Heart right ventricle (tissue), 16 donors: Measurements from ENCODE around the gene ERLEC1. TPM values are rescaled to one million over a fixed set of nuclear protein-coding genes. Genes with fewer than 3 reads are reported as not detected.

Experiments
- ATAC-seq, 8 donors: fragments of 200-7000 bp; cut with Tn5 transposase; one replicate each; pipeline ENCODE4 v1.9.1; 2020; ENCODE audit warnings: mild to moderate bottlenecking in 8 of 8, moderate library complexity in 8 of 8, moderate number of reproducible peaks in 1 of 8
- DNase-seq, 2 donors: peaks; one replicate each; pipeline ENCODE4 v3.0.0-alpha.2; 2020
- H3K27ac ChIP-seq, 10 donors: fragments of 200-600 bp; sonication (generic) in 2 of 10; one replicate each; pipeline versions ENCODE4 v1.5.0 to v1.8.0; 2020 to 2022; ENCODE audit warnings: mild to moderate bottlenecking in 3 of 10
- H3K27me3 ChIP-seq, 7 donors: fragments of 200-600 bp; one replicate each; pipeline ENCODE4 v1.8.0; 2021 to 2022; ENCODE audit warnings: mild to moderate bottlenecking in 2 of 7
- H3K36me3 ChIP-seq, 9 donors: fragments of 200-600 bp; sonication (generic) in 1 of 9; one replicate each; pipeline versions ENCODE4 v1.5.0 to v1.8.0; 2020 to 2022; ENCODE audit warnings: mild to moderate bottlenecking in 2 of 9
- H3K4me1 ChIP-seq, 9 donors: fragments of 200-600 bp; sonication (generic) in 1 of 9; one replicate each; pipeline versions ENCODE4 v1.5.0 to v1.8.0; 2020 to 2022; ENCODE audit warnings: mild to moderate bottlenecking in 4 of 9
- H3K4me3 ChIP-seq, 10 donors: fragments of 200-600 bp; sonication (generic) in 2 of 10; one replicate each; pipeline versions ENCODE4 v1.5.0 to v1.8.0; 2020 to 2022; ENCODE audit warnings: mild to moderate bottlenecking in 7 of 10, moderate library complexity in 2 of 10
- H3K9me3 ChIP-seq, 11 donors: fragments of 200-600 bp in 10 of 11; sonication (generic) in 2 of 11; one replicate each; pipeline versions ENCODE4 v1.5.0 to v1.8.0; 2013 to 2022; ENCODE audit warnings: mild to moderate bottlenecking in 2 of 11, control low read depth in 1 of 11, moderate library complexity in 1 of 11
- WGBS, 2 donors: extraction: QIAGEN DNeasy Blood & Tissue Kit; methylation state at CpG; one replicate each; pipeline ENCODE4 v1.1.7; 2013; ENCODE audit warnings: inconsistent platforms in 1 of 2; 5-methylcytosine and 5-hydroxymethylcytosine counted together
- intact Hi-C, 10 donors: fragments of 100-400 bp; cut with DNase I; formaldehyde crosslinking; loops; one replicate each; pipeline versions ENCODE4 v1.11.1 to v1.14.2; 2022
- polyA plus RNA-seq, 2 donors: library from polyadenylated mRNA; stranded (reverse); fragments of 200-250 nt; gene quantifications; one replicate each; pipeline ENCODE4 v1.2.3, GENCODE V29; 2013
- total RNA-seq, 10 donors: library from RNA; stranded (reverse); fragmentation: NEBNext Ultra II Directional in 3 of 10; extraction: Animal tissue kit (Norgen Biotek cat#: 25700) in 3 of 10; gene quantifications; one replicate each; pipeline versions ENCODE4 v1.2.1 to v1.2.4, GENCODE V29; 2021 to 2023
- TF ChIP-seq, protein P1 (sequence below), 9 donors: fragments of 200-600 bp; sonication (generic) in 2 of 9; IDR thresholded peaks; one replicate each; pipeline versions ENCODE4 v1.5.0 to v1.8.0; 2021 to 2022; ENCODE audit warnings: antibody characterized with exemption in 9 of 9, mild to moderate bottlenecking in 5 of 9, moderate library complexity in 1 of 9
- donor health status: Arrhythmogenic right ventricular cardiomyopathy.
- donor health status: ischemic (EF 13 %, LVEDD 7.1; RV severe dilation, severe dysfunction).
- donor health status: healthy with polysubstance abuse.
- donor health status: DM: no; HTN: yes; CAD: no.
- donor health status: DM: no; HTN: no; CAD: no.
- donor health status: ischemic (EF 25% LVEDD 6.9; RV normal size, moderate dysfunction).
- donor health status: ischemic (EF 25% LVEDD 5.7; RV mildly dilated, moderate dysfunction).
- donor health status: healthy.
- donor health status: DM: yes; HTN: yes; CAD: no.
- donor health status: Ischemic cardiomyopathy.
- donor health status: ischemic (EF 35%, LVEDD 5.7; RV mildly dilated, moderate dysfunction).
- donor health status: nonischemic (EF 11% LVEDD 7.7; RV severe dilation, severe dysfunction).
- donor health status: DM: yes; HTN: yes; CAD: no.
- donor health status: PGD.
- donor health status: ischemic (EF 29% LVEDD 5.4; RV normal size, mild dysfunction).
- donor health status: nonischemic (EF 23%, LVEDD 6.1; RV moderate dilation, normal function).

Gene ERLEC1
- total and polyA plus RNA-seq, 12 donors, result 12.6 to 48.1 (median 37.0) TPM

DNA sequence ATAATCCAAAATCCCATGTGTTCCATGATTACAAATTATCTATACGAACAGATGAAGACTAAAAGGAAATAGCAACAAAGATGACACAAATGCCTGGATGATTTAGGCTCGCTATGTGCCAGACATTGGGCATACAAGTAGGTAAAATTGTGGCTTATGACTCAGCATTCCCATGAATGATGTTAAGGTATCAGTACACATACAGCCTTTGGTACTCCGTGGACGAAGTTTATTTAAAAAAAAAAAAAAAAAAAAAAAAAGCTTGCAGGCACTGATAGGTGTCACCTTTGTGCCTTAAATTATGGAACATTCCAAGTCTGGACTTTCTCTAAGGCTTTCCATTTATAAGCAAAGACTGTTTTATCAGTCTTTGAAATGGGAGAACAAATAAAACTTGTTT is 16.6 kb upstream of the ERLEC1 start:
- ATAC-seq, result no peak
- 76 to 87% methylated on average over 4 of the region's 4 CpGs for WGBS, 2 donors

DNA sequence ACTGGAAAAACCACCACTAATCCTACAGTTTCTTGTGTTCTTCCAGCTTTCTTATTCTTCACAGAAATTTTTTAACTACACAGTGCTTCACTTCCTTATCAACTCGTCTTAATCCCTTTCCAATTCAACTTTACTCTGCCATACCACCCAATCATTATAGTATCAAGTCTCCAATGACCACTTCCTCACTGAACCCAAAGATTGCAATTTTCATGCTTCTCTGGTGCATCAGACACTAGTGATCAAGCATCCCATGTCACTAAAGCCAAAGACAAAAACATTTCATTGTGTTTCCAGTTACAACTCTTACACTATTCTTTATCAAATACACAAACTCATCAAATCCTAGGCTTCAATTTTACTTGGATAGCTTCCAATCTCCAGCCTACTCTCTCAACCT is 9.7 kb upstream of the ERLEC1 start:
- H3K9me3 ChIP-seq, result no peaks in the 10 kb centered on the region
- no peaks in the 10 kb centered on the region for H3K4me1 ChIP-seq
- no peak overlapping the region for H3K4me3 ChIP-seq
- intact Hi-C loops, result no loop called here
- H3K27ac ChIP-seq, result no peak overlapping the region
- no peak for ATAC-seq
- DNase-seq, result no peak
- TF ChIP-seq, protein P1, sequence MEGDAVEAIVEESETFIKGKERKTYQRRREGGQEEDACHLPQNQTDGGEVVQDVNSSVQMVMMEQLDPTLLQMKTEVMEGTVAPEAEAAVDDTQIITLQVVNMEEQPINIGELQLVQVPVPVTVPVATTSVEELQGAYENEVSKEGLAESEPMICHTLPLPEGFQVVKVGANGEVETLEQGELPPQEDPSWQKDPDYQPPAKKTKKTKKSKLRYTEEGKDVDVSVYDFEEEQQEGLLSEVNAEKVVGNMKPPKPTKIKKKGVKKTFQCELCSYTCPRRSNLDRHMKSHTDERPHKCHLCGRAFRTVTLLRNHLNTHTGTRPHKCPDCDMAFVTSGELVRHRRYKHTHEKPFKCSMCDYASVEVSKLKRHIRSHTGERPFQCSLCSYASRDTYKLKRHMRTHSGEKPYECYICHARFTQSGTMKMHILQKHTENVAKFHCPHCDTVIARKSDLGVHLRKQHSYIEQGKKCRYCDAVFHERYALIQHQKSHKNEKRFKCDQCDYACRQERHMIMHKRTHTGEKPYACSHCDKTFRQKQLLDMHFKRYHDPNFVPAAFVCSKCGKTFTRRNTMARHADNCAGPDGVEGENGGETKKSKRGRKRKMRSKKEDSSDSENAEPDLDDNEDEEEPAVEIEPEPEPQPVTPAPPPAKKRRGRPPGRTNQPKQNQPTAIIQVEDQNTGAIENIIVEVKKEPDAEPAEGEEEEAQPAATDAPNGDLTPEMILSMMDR (IDR thresholded peaks at IDR 0.05), result no peak
- H3K27me3 ChIP-seq, result no peaks in the 10 kb centered on the region
- H3K36me3 ChIP-seq, result peaks cover 0 to 51% (median 0%) of the 10 kb centered on the region in 9 donors
- WGBS, 2 donors, result 73 to 75% methylated on average over 1 of the region's 1 CpG

More for the DNA sequence above, 16.6 kb upstream of the ERLEC1 start:
- Histone ChIP-seq H3K9me3 (no peaks in the 10 kb centered on the region), H3K27me3 (no peaks in the 10 kb centered on the region), H3K4me3 (no peak overlapping the region), H3K36me3 (peaks cover 0 to 18% (median 0%) of the 10 kb centered on the region in 9 donors), H3K4me1 (peaks cover 0 to 23% (median 11%) of the 10 kb centered on the region in 9 donors), H3K27ac (no peak overlapping the region)
- DNase-seq, result no peak
- intact Hi-C loops, result no loop called here
- TF ChIP-seq, protein P1 (IDR thresholded peaks at IDR 0.05), result no peak

- 76 to 83% methylated on average over 5 of the region's 5 CpGs for WGBS, 2 donors
- Histone ChIP-seq H3K9me3 (no peaks in the 10 kb centered on the region), H3K36me3 (peaks cover 0 to 48% (median 0%) of the 10 kb centered on the region in 9 donors), H3K27ac (no peak overlapping the region), H3K27me3 (no peaks in the 10 kb centered on the region), H3K4me3 (no peak overlapping the region), H3K4me1 (peaks cover 0 to 4% (median 0%) of the 10 kb centered on the region in 9 donors)
- intact Hi-C loops, result no loop called here
- no peak for ATAC-seq
- TF ChIP-seq, protein P1 (IDR thresholded peaks at IDR 0.05), result no peak
- no peak for DNase-seq
These were observed 8.2 kb upstream of the ERLEC1 start for GRCh38 chr2:53778536-53779162.

DNA sequence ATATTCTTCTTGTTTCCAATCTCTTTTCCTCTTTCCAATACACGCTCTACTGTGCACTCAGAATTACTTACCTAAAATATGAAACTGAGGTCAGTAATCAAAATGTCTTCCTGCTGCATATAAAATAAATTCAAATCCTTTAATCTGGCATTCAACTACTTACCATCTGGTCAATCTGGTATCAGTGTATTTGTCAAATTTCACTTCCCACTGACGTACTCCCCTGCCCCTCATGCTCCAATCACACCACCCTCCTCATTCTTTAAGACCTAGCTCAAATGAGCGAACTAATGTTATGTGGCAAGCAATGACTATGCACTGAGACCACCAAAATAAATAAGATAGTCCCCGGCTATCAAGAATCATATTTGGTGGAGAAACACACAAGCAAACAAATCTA is 6.8 kb upstream of the ERLEC1 start:
- Histone ChIP-seq H3K27ac (no peak overlapping the region), H3K9me3 (no peaks in the 10 kb centered on the region), H3K27me3 (no peaks in the 10 kb centered on the region), H3K4me3 (no peak overlapping the region), H3K36me3 (peaks cover 0 to 34% (median 0%) of the 10 kb centered on the region in 9 donors), H3K4me1 (peaks cover 0 to 17% (median 13%) of the 10 kb centered on the region in 9 donors)
- DNase-seq (no peak), ATAC-seq (no peak)
- TF ChIP-seq, protein P1 (IDR thresholded peaks at IDR 0.05), result no peak
- WGBS, 2 donors, result 94 to 96% methylated on average over 4 of the region's 4 CpGs
- intact Hi-C loops, result no loop called here
